HG03045 (cell line): ENCODE results near the gene PARP9.

Experiments
- ATAC-seq: cut with Tn5 transposase; IDR thresholded peaks from one replicate; pipeline ENCODE4 v1.9.1; 2021; ENCODE audit warnings: mild to moderate bottlenecking, moderate library complexity; ENCODE audit not compliant: unreplicated experiment

The PARP9 gene

GRCh38 chr3:122493296-122493695 lies 70.8 kb downstream of the PARP9 start:
- no peak for ATAC-seq

GRCh38 chr3:122488262-122488973 lies 75.7 kb downstream of the PARP9 start:
- ATAC-seq: no peak

- no peak for ATAC-seq
These were observed 79.1 kb downstream of the PARP9 start for GRCh38 chr3:122484985-122485384.

GRCh38 chr3:122481390-122481789 lies 82.7 kb downstream of the PARP9 start:
- ATAC-seq: no peak
